ENCODE results near the gene TMEM212.
"Not testable (repeated sequence)": the region's sequence is repeated elsewhere in the genome, so short reads cannot be mapped to it uniquely, and the experiment has no call there.

The TMEM212 gene

GRCh38 chr3:171812811-171813210 is 30.3 kb upstream of the TMEM212 start:
- no peak for DNase-seq (ENCODE audit: low read depth in 1 of 2, low spot score in 1 of 2)

- no peak for DNase-seq (ENCODE audit: low read depth in 1 of 2, low spot score in 1 of 2)
These were observed 29.8 kb upstream of the TMEM212 start for GRCh38 chr3:171813278-171813896.

- DNase-seq (ENCODE audit: low read depth in 1 of 2, low spot score in 1 of 2) = peak in 1 of 2 donors; percentile 9
These were observed 29.2 kb upstream of the TMEM212 start for GRCh38 chr3:171813897-171814460.

DNA sequence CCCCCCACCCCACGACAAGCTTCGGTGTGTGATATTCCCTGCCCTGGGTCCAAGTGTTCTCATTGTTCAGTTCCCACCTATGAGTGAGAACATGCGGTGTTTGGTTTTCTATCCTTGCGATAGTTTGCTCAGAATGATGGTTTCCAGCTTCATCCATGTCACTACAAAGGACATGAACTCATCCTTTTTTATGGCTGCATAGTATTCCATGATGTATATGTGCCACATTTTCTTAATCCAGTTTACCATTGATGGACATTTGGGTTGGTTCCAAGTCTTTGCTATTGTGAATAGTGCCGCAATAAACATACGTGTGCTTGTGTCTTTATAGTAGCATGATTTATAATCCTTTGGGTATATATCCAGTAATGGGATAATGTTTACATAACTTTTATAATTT is 28.5 kb upstream of the TMEM212 start:
- not testable (repeated sequence) for DNase-seq (ENCODE audit: low read depth in 1 of 2, low spot score in 1 of 2)

DNA sequence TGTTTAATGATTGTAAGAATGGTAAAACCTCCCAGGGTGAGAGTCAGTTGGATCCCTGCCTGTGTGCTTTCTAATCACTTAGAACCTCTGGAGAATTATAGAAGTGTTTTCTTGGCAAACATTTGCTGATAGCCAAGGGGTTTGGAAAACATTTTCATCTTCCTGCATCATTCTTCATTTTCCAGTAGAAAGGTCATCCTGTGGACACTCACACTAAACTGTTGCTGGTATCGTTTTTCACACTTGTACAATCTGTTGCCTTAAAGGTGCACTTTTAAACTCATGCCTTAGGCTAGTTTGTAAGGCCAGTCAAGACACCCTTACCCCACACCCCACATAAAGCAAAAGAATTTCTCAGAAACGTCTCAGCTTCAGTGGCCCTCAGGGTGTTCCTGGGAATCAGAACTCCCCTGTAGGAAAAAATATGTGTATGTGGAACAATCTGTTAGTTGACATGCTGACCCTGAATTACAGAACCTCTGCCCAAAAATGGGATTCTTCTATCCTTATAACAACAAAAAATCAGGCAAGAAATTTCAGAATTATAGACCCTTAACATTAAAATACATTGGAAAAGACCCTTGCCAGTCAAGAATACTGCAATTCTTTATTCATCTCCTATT is 27.1 kb upstream of the TMEM212 start:
- no peak for DNase-seq (ENCODE audit: low read depth in 1 of 2, low spot score in 1 of 2)

DNA sequence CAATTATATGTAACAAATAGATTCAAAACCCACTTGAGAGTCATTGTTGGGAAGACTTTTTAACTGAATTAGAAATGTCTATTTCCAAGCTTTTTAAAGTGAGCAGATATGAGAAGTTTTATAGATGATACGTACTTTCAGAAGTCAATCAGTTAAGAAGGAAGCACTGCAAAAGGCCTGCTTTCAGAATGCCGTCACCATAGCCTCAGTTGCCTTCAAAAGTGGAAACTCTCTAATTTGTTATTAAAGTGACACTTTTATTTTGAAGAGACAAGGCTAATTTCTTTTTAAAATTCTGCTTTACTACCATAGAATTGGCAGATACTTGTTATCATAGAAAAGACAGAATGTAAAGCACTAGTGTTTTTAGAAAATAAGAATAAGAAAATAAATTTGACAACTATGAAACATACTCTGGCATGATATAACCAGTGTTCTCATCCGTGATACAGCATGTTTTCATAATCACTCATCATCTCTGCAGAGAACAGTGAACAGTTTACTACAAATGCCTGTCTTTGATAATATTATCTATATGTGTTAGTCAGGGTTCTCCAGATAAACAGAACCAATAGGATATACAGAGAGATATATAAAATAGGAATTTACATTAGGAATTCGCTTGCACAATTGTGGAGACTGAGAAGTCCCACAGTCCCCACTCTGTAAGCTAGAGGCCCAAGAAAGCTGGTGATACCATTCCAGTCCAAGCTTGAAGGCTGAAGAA is 25.9 kb upstream of the TMEM212 start:
- no peak for DNase-seq (ENCODE audit: low read depth in 1 of 2, low spot score in 1 of 2)

GRCh38 chr3:171821044-171821443 is 22.1 kb upstream of the TMEM212 start:
- DNase-seq (ENCODE audit: low read depth in 1 of 2, low spot score in 1 of 2) = no peak

DNA sequence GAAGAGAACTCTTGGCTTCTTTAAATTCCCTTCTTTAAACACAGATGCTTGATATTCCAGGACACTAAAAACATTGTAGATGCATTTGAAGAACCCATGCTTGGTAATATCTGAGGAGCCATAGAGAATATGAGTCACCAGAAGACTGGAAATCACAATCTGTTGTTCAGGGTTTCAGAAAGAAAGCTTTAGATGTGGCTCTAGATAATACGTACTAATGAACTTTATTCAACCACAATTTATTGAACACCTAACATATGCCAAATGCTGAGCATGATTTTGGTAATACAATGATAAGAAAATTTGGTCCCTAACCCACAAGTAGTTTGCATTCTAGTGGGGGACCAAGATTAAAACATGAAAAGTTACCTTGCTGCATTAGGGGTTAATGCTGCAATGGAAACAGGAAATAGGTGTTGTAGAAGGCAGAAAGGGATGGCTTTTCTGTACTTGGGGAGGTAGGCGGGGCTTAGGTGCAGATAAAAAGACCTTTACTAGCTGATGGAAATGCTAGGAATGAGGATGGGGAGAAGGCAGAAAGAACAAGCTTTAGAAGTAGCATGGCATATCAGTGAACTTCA is 21.3 kb upstream of the TMEM212 start:
- DNase-seq (ENCODE audit: low read depth in 1 of 2, low spot score in 1 of 2) = no peak

- no peak for DNase-seq (ENCODE audit: low read depth in 1 of 2, low spot score in 1 of 2)
These were observed 20.6 kb upstream of the TMEM212 start for GRCh38 chr3:171822431-171823106.

GRCh38 chr3:171824116-171824515 is 19.0 kb upstream of the TMEM212 start:
- DNase-seq (ENCODE audit: low read depth in 1 of 2, low spot score in 1 of 2) = no peak

DNA sequence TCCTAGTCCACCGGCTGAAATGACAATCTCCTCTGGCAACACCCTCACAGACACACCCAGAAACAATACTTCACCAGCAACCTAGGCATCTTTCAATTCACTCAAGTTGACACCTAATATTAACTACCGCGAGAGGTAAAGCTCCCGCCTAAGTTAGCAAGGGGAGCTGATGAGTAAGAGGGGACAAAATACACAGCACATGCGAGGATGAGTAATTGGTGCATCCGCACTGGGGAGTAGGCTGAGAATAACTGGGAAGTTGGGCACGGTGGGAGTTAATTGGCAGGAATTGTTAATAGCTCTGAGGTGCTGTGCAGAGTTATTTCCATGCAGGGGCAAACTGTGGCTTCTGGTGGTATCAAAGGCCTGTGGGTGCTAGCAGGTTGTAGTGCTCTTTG is 18.3 kb upstream of the TMEM212 start:
- no peak for DNase-seq (ENCODE audit: low read depth in 1 of 2, low spot score in 1 of 2)

- DNase-seq (ENCODE audit: low read depth in 1 of 2, low spot score in 1 of 2) = no peak
These were observed 17.8 kb upstream of the TMEM212 start for GRCh38 chr3:171825222-171825828.

DNA sequence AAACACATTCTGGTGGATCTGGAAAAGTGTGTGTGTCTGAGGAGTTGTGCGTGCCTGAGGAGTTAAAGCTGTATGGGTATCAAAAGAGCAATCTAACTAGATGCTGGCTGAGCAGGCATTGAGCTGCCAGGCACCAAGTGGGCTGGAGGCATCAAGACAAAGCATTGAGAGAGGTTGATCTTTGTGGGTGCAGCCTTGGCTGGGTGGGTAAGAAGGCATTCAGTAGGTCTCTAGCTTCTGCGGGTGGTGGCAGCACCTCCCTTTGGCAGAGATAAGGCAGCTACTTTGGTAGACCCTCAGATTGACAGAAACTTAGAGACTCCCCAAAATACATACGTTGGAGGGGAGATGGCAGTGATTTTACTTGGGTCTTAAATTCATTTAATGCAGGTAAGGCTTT is 15.8 kb upstream of the TMEM212 start:
- no peak for DNase-seq (ENCODE audit: low read depth in 1 of 2, low spot score in 1 of 2)

- no peak for DNase-seq (ENCODE audit: low read depth in 1 of 2, low spot score in 1 of 2)
These were observed 15.2 kb upstream of the TMEM212 start for GRCh38 chr3:171827836-171828458.

DNA sequence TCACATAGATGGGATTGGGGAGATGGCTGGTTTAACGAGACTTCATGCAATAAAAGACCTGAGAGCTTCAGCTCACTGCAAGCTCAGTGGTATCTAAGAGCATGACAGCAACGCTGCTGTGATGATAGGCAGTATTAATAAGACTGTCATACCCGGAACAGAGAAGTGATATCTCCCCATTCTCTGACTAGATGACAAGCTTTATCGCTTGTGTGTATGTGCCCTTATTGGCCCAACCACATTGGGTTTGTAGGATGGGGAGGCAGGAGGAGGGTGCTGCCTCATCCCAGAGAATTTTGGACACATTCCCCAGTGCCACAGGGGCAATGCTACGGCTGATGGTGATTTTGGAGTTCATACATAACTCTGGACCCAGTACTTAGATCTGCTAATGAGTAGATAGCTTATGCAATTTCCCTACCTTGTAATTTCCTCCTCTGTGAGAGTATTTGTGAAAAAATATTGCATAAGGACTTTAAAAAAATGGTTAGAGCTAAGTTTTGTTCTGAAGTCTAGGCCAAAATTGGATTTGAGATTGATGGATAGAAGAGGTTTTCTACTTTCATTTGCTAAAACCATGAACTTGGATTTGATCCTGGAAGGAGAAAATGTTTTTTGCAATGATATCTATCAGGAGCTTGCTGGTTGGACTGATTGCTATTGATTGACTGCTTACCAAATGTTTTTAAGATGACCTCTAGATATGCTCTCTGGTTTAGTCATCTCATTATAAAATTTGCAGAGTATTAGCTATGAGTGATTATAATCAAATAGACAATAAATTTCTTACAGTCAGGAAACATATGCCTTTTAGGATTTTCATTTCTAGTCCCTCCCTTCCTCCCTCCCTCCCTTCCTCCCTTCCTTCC is 14.0 kb upstream of the TMEM212 start:
- no peak for DNase-seq (ENCODE audit: low read depth in 1 of 2, low spot score in 1 of 2)

DNA sequence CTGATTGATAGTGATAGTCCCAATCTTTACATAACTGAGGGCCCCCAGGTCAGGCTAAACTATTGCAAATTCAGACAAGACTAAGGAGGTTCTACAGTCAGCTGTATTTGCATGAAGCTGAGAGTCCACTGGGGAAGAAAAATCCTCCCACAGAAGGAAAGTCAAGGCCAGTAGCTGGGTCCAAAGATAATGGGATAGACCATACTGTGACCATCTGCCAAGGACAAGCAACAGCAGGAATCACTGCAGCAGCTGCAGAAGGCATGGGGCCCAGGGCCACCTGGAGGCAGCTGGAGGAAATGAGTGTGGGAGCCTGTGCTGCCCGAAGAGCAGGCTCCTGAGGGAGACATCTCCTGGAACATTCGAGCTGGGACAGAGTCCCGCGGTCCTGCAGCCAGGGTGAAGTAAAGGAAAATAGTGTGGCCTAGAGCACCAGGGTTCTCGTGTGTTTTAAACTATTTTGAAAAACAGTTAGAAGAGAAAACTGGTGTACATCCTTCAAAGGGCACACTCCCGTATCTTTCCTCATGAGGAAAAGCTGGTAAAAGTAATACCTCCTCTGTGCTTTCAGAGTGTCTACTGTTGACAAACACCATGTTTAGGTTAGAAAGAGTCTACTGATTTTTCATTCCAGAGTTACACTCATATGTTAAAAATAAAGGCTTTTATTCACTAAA is 13.2 kb upstream of the TMEM212 start:
- DNase-seq (ENCODE audit: low read depth in 1 of 2, low spot score in 1 of 2) = no peak

- DNase-seq (ENCODE audit: low read depth in 1 of 2, low spot score in 1 of 2) = no peak
These were observed 12.7 kb upstream of the TMEM212 start for GRCh38 chr3:171830518-171830875.

DNA sequence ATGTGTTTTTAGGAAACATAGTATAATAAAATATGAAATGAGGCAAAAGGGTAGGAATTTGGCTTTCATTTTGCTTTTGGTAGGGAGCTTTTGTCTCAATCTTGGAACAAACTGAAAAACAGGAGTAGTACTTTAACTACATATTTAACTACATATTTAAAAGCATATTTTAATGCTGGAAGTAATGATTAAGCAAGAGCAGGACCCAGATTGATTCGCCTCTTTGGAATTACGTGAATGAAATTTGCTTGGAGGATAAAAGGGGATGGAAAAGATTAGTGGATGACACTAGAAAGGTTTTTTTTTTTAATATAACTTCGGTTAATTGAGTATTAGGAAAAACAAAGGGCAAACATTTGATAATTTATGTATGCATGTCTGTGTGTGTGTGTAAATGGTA is 11.2 kb upstream of the TMEM212 start:
- DNase-seq (ENCODE audit: low read depth in 1 of 2, low spot score in 1 of 2) = no peak

- no peak for DNase-seq (ENCODE audit: low read depth in 1 of 2, low spot score in 1 of 2)
These were observed 10.2 kb upstream of the TMEM212 start for GRCh38 chr3:171832989-171833388.
